HL-60 (cell line): ENCODE results near the gene AFAP1.

Experiments used
- CTCF ChIP-seq: IDR thresholded peaks from one replicate; pipeline ENCODE4 v1.5.1; 2011; ENCODE audit warnings: low read length, control low read depth, inconsistent platforms; ENCODE audit not compliant: insufficient read depth
- POLR2AphosphoS5 ChIP-seq: IDR thresholded peaks from 2 replicates; pipeline ENCODE4 v1.6.1; 2012; ENCODE audit warnings: low read depth
- SPI1 ChIP-seq: IDR thresholded peaks from 2 replicates; pipeline ENCODE4 v1.6.1; 2012; ENCODE audit warnings: low read depth, mild to moderate bottlenecking, borderline replicate concordance

- TF ChIP-seq CTCF (no peak), POLR2AphosphoS5 (no peak), SPI1 (no peak)
These were observed 139.3 kb downstream of the AFAP1 start for GRCh38 chr4:7800410-7800809.
